Common myeloid progenitor, CD34-positive (primary cell): ENCODE results near the gene TRAF3.

Source experiments
- CTCF ChIA-PET: fragments of 350-600 bp; sonication (Branson Sonifier 250); formaldehyde crosslinking; loops from one replicate; lab custom pipeline; 2021; ENCODE audit warnings: antibody characterized with exemption; lab: Charles Lee
- POLR2A ChIA-PET: fragments of 350-600 bp; sonication (Branson Sonifier 250); formaldehyde crosslinking; loops from one replicate; lab custom pipeline; 2021; ENCODE audit warnings: antibody characterized with exemption; lab: Charles Lee
- DNase-seq, 3 donors: peaks; one replicate each; pipeline versions ENCODE4 v3.0.0 to v3.0.0-alpha.2; 2013
- H3K27ac ChIP-seq, 2 experiments: 1 replicate in 1 of 2; 2 replicates in 1 of 2; pipeline ENCODE4 v1.7.0; 2013; ENCODE audit warnings: inconsistent platforms in 2 of 2, low read length in 2 of 2, mild to moderate bottlenecking in 2 of 2, low read depth in 1 of 2, moderate library complexity in 1 of 2; ENCODE audit not compliant: severe bottlenecking in 2 of 2, insufficient read depth in 1 of 2, poor library complexity in 1 of 2
- H3K27me3 ChIP-seq, 5 experiments: replicated peaks in 2 of 5; 1 replicate in 3 of 5; 2 replicates in 2 of 5; pipeline versions ENCODE4 v1.6.1 to v1.7.0; 2013; ENCODE audit warnings: low read length in 4 of 5, mild to moderate bottlenecking in 2 of 5, moderate library complexity in 2 of 5, inconsistent platforms in 1 of 5; ENCODE audit not compliant: insufficient read depth in 5 of 5, control insufficient read depth in 4 of 5
- H3K36me3 ChIP-seq, 4 experiments: 1 replicate in 2 of 4; 2 replicates in 2 of 4; pipeline versions ENCODE4 v1.6.1 to v1.7.0; 2013; ENCODE audit warnings: low read length in 3 of 4, control low read depth in 1 of 4, mild to moderate bottlenecking in 1 of 4; ENCODE audit not compliant: control insufficient read depth in 4 of 4, insufficient read depth in 4 of 4
- H3K4me1 ChIP-seq, 4 experiments: 1 replicate in 3 of 4; 2 replicates in 1 of 4; pipeline versions ENCODE4 v1.6.1 to v1.7.1; 2013; ENCODE audit warnings: low read length in 3 of 4, mild to moderate bottlenecking in 3 of 4, control low read depth in 1 of 4, inconsistent platforms in 1 of 4, moderate library complexity in 1 of 4; ENCODE audit not compliant: control insufficient read depth in 4 of 4, insufficient read depth in 4 of 4; ENCODE audit errors: control extremely low read depth in 1 of 4
- H3K4me3 ChIP-seq, 7 experiments: 1 replicate in 4 of 7; 2 replicates in 3 of 7; pipeline versions ENCODE4 v1.5.1 to v1.7.0; 2013; ENCODE audit warnings: mild to moderate bottlenecking in 7 of 7, low read length in 6 of 7, moderate library complexity in 6 of 7, inconsistent platforms in 2 of 7, low read depth in 2 of 7, control low read depth in 1 of 7; ENCODE audit not compliant: insufficient read depth in 4 of 7, control insufficient read depth in 1 of 7; ENCODE audit errors: extremely low read depth in 1 of 7
- H3K9me3 ChIP-seq, 5 experiments: 1 replicate in 4 of 5; 2 replicates in 1 of 5; pipeline versions ENCODE4 v1.6.1 to v1.7.1; 2013; ENCODE audit warnings: low read length in 4 of 5, mild to moderate bottlenecking in 2 of 5, inconsistent platforms in 1 of 5, low read depth in 1 of 5, moderate library complexity in 1 of 5; ENCODE audit not compliant: control insufficient read depth in 4 of 5, insufficient read depth in 2 of 5; ENCODE audit errors: control extremely low read depth in 1 of 5
- WGBS: methylation state at CpG from one replicate; pipeline ENCODE4 v1.1.5; 2013; ENCODE audit not compliant: insufficient coverage; 5-methylcytosine and 5-hydroxymethylcytosine counted together

TRAF3 gene

GRCh38 chr14:102739190-102739469, 38.1 kb upstream of the TRAF3 start:
- no peak for DNase-seq
- Histone ChIP-seq H3K27ac (no peak overlapping the region), H3K9me3 (peaks cover 0 to 19% (median 9%) of the 10 kb centered on the region in 5 experiments), H3K36me3 (peaks cover 0 to 7% (median 3%) of the 10 kb centered on the region in 4 experiments), H3K27me3 (no peaks in the 10 kb centered on the region), H3K4me1 (no peaks in the 10 kb centered on the region), H3K4me3 (no peak overlapping the region)
- POLR2A ChIA-PET = no interaction called here
- CTCF ChIA-PET = interaction anchor here (1.0 kb wide), 1 partner anchor 11 kb away, joined by 3 read pairs; no protein-coding TSS in a partner anchor
- 86% methylated on average over 2 of the region's 3 CpGs for WGBS

GRCh38 chr14:102746634-102747438, 30.4 kb upstream of the TRAF3 start:
- H3K4me3 ChIP-seq = no peak overlapping the region
- H3K36me3 ChIP-seq = no peaks in the 10 kb centered on the region
- peaks cover 0 to 15% (median 3%) of the 10 kb centered on the region in 5 experiments for H3K9me3 ChIP-seq
- ChIA-PET CTCF (no interaction called here), POLR2A (interaction anchor here (0.6 kb wide), 1 partner anchor 275 kb away, joined by 3 read pairs; no protein-coding TSS in a partner anchor)
- no peaks in the 10 kb centered on the region for H3K27me3 ChIP-seq
- 94% methylated on average over 19 of the region's 28 CpGs for WGBS
- H3K27ac ChIP-seq = no peak overlapping the region
- peak in 1 of 3 donors; percentile 8 for DNase-seq
- no peaks in the 10 kb centered on the region for H3K4me1 ChIP-seq

- whole genome bisulfite sequencing = 98% methylated on average over 7 of the region's 8 CpGs
- H3K4me3 ChIP-seq = no peak overlapping the region
- no peaks in the 10 kb centered on the region for H3K27me3 ChIP-seq
- no peaks in the 10 kb centered on the region for H3K36me3 ChIP-seq
- H3K9me3 ChIP-seq = no peaks in the 10 kb centered on the region
- no peaks in the 10 kb centered on the region for H3K4me1 ChIP-seq
- no peak for DNase-seq
- ChIA-PET CTCF (no interaction called here), POLR2A (no interaction called here)
- H3K27ac ChIP-seq = no peak overlapping the region
Measured at GRCh38 chr14:102748806-102749205, 28.4 kb upstream of the TRAF3 start.

- POLR2A ChIA-PET = no interaction called here
- Histone ChIP-seq H3K4me1 (no peaks in the 10 kb centered on the region), H3K27me3 (no peaks in the 10 kb centered on the region), H3K9me3 (no peaks in the 10 kb centered on the region), H3K36me3 (no peaks in the 10 kb centered on the region), H3K27ac (no peak overlapping the region), H3K4me3 (no peak overlapping the region)
- DNase-seq = no peak
- CTCF ChIA-PET = no interaction called here
- 97% methylated on average over 31 of the region's 33 CpGs for WGBS
Measured at GRCh38 chr14:102749393-102750305, 27.6 kb upstream of the TRAF3 start.

- ChIA-PET CTCF (no interaction called here), POLR2A (no interaction called here)
- 98% methylated on average over 13 of the region's 14 CpGs for WGBS
- no peaks in the 10 kb centered on the region for H3K36me3 ChIP-seq
- H3K27me3 ChIP-seq = no peaks in the 10 kb centered on the region
- no peaks in the 10 kb centered on the region for H3K9me3 ChIP-seq
- no peak overlapping the region for H3K4me3 ChIP-seq
- no peak for DNase-seq
- H3K4me1 ChIP-seq = no peaks in the 10 kb centered on the region
- H3K27ac ChIP-seq = no peak overlapping the region
Measured at GRCh38 chr14:102750376-102750775, 26.9 kb upstream of the TRAF3 start.

GRCh38 chr14:102751088-102751487, 26.2 kb upstream of the TRAF3 start:
- H3K9me3 ChIP-seq = no peaks in the 10 kb centered on the region
- H3K4me3 ChIP-seq = no peak overlapping the region
- DNase-seq = no peak
- POLR2A ChIA-PET = no interaction called here
- no peak overlapping the region for H3K27ac ChIP-seq
- CTCF ChIA-PET = no interaction called here
- no peaks in the 10 kb centered on the region for H3K27me3 ChIP-seq
- WGBS = 93% methylated on average over 12 of the region's 16 CpGs
- H3K4me1 ChIP-seq = no peaks in the 10 kb centered on the region
- H3K36me3 ChIP-seq = no peaks in the 10 kb centered on the region
